ENCODE data around the gene ADGRB3.

Gene ADGRB3

GRCh38 chr6:69096681-69097080, 461.6 kb downstream of the ADGRB3 start:
- Histone ChIP-seq H3K4me1 (ENCODE audit: low read length) (no peaks in the 10 kb centered on the region), H3K9ac (ENCODE audit: low read length) (no peak overlapping the region), H3K9me2 (replicated peaks; ENCODE audit: insufficient read depth, low read length) (no peaks in the 10 kb centered on the region), H3F3A (ENCODE audit: insufficient read depth, low read length) (no peaks in the 10 kb centered on the region), H3K9me3 (replicated peaks; ENCODE audit: insufficient read depth, low read length) (no peaks in the 10 kb centered on the region), H3K4me3 (ENCODE audit: low read length) (no peak overlapping the region), H3K27me3 (replicated peaks; ENCODE audit: insufficient read depth, low read length) (no peaks in the 10 kb centered on the region), H4K20me1 (ENCODE audit: insufficient read depth, low read length) (no peaks in the 10 kb centered on the region), H3K79me2 (ENCODE audit: low read length) (no peaks in the 10 kb centered on the region), H3K27ac (ENCODE audit: low read length) (no peak overlapping the region), H2AFZ (ENCODE audit: low read length) (no peak overlapping the region), H3K4me2 (ENCODE audit: low read depth, low read length) (no peak overlapping the region), H3K36me3 (replicated peaks; ENCODE audit: insufficient read depth, low read length) (no peaks in the 10 kb centered on the region)
- TF ChIP-seq EZH2phosphoT487 (IDR thresholded peaks at IDR 0.05; ENCODE audit: low read length) (no peak), CTCF (IDR thresholded peaks at IDR 0.05; ENCODE audit: low read length) (no peak), EZH2 (optimal IDR thresholded peaks at IDR 0.05; ENCODE audit: low read depth, low read length) (no peak)
- no peak for DNase-seq

GRCh38 chr6:69097948-69098347, 462.9 kb downstream of the ADGRB3 start:
- no peak for TF ChIP-seq CTCF (IDR thresholded peaks at IDR 0.05; ENCODE audit: low read length)
- TF ChIP-seq EZH2phosphoT487 (IDR thresholded peaks at IDR 0.05; ENCODE audit: low read length): no peak
- no peak for TF ChIP-seq EZH2 (optimal IDR thresholded peaks at IDR 0.05; ENCODE audit: low read depth, low read length)
- H2AFZ ChIP-seq (ENCODE audit: low read length): no peak overlapping the region
- H3K4me3 ChIP-seq (ENCODE audit: low read length): no peak overlapping the region
- no peak overlapping the region for H3K4me2 ChIP-seq (ENCODE audit: low read depth, low read length)
- no peaks in the 10 kb centered on the region for H3K79me2 ChIP-seq (ENCODE audit: low read length)
- no peak for DNase-seq
- no peaks in the 10 kb centered on the region for H3K27me3 ChIP-seq (replicated peaks; ENCODE audit: insufficient read depth, low read length)
- no peaks in the 10 kb centered on the region for H4K20me1 ChIP-seq (ENCODE audit: insufficient read depth, low read length)
- H3K36me3 ChIP-seq (replicated peaks; ENCODE audit: insufficient read depth, low read length): no peaks in the 10 kb centered on the region
- H3K9ac ChIP-seq (ENCODE audit: low read length): no peak overlapping the region
- no peaks in the 10 kb centered on the region for H3K4me1 ChIP-seq (ENCODE audit: low read length)
- H3F3A ChIP-seq (ENCODE audit: insufficient read depth, low read length): no peaks in the 10 kb centered on the region
- no peak overlapping the region for H3K27ac ChIP-seq (ENCODE audit: low read length)
- no peaks in the 10 kb centered on the region for H3K9me3 ChIP-seq (replicated peaks; ENCODE audit: insufficient read depth, low read length)
- no peaks in the 10 kb centered on the region for H3K9me2 ChIP-seq (replicated peaks; ENCODE audit: insufficient read depth, low read length)

- Histone ChIP-seq H3K79me2 (ENCODE audit: low read length) (no peaks in the 10 kb centered on the region), H3K36me3 (replicated peaks; ENCODE audit: insufficient read depth, low read length) (no peaks in the 10 kb centered on the region), H2AFZ (ENCODE audit: low read length) (no peak overlapping the region), H3K27ac (ENCODE audit: low read length) (no peak overlapping the region), H3K4me3 (ENCODE audit: low read length) (no peak overlapping the region), H3K9me3 (replicated peaks; ENCODE audit: insufficient read depth, low read length) (no peaks in the 10 kb centered on the region), H4K20me1 (ENCODE audit: insufficient read depth, low read length) (no peaks in the 10 kb centered on the region), H3K9ac (ENCODE audit: low read length) (no peak overlapping the region), H3K9me2 (replicated peaks; ENCODE audit: insufficient read depth, low read length) (no peaks in the 10 kb centered on the region), H3K4me2 (ENCODE audit: low read depth, low read length) (no peak overlapping the region), H3K4me1 (ENCODE audit: low read length) (no peaks in the 10 kb centered on the region), H3F3A (ENCODE audit: insufficient read depth, low read length) (no peaks in the 10 kb centered on the region), H3K27me3 (replicated peaks; ENCODE audit: insufficient read depth, low read length) (no peaks in the 10 kb centered on the region)
- TF ChIP-seq EZH2 (optimal IDR thresholded peaks at IDR 0.05; ENCODE audit: low read depth, low read length) (no peak), CTCF (IDR thresholded peaks at IDR 0.05; ENCODE audit: low read length) (no peak), EZH2phosphoT487 (IDR thresholded peaks at IDR 0.05; ENCODE audit: low read length) (no peak)
- DNase-seq: no peak
Measured at GRCh38 chr6:69098910-69099309, 463.8 kb downstream of the ADGRB3 start.
